Stimulated activated CD4-positive, alpha-beta T cell treated with anti-CD3 and anti-CD28 coated beads, Interleukin-4, amount 100 ng/mL, for 4 hours (primary cell): ENCODE results near the gene ZNF324B.
"Not testable (repeated sequence)": the region's sequence is repeated elsewhere in the genome, so short reads cannot be mapped to it uniquely, and the experiment has no call there.

Experiments
- DNase-seq, 2 experiments: peaks; one replicate each; pipeline ENCODE4 v3.0.0-alpha.2; 2020

ZNF324B gene

DNA sequence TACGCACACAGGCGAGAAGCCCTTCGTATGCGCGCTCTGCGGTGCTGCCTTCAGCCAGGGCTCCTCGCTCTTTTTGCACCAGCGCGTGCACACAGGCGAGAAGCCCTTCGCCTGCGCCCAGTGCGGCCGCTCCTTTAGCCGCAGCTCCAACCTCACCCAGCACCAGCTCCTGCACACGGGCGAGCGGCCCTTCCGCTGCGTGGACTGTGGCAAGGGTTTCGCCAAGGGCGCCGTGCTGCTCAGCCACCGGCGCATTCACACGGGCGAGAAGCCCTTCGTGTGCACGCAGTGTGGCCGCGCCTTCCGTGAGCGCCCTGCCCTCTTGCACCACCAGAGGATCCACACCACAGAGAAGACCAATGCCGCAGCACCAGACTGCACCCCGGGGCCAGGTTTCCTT, 4.7 kb downstream of the ZNF324B start:
- no peak for DNase-seq

DNA sequence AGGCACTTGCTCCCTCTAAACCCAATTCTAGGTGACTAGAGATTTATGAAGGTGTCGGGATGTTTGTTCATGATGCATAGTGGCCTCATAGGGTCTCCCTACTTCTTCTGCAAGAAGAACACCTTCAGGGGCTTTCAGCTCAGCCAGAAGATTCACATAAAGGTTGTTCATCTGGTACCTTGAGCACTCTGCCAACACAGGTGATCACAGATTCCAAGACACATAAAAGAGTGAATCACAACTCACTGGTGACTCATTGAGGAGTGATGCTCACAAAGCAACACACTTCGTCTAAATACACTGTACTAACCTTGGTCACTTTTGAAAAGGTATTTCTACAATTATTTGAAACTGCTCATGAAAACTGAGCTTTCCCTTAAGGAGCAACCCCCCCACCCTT, 8.6 kb downstream of the ZNF324B start:
- DNase-seq = no peak

DNA sequence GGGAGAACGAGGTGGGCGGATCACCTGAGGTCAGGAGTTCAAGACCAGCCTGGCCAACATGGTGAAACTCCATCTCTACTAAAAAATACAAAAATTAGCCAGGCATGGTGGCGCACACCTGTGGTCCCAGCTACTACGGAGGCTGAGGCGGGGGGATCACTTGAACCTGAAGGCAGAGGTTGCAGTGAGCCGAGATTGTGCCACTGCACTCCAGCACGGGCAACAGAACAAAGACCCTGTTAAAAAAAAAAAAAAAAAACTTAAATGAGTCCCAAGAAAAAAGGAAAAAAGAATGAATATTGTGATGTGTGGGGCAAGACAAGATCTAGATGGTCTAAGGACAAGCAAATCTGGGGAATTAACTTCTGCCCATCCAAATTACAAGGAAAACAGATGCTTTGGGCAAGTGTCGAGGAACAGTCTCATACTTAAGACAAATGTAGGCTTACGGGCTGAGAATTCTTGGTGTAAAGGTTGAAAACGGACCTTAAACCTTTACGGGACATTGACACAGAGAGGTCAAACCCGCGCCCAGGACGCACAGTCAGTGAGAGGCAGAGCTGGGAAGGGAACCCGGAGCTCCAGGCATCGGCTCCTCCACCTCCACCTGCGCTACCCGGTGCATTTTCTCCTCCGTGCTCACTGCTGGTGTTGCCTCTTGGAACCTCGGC, 14.8 kb downstream of the ZNF324B start:
- no peak for DNase-seq

DNA sequence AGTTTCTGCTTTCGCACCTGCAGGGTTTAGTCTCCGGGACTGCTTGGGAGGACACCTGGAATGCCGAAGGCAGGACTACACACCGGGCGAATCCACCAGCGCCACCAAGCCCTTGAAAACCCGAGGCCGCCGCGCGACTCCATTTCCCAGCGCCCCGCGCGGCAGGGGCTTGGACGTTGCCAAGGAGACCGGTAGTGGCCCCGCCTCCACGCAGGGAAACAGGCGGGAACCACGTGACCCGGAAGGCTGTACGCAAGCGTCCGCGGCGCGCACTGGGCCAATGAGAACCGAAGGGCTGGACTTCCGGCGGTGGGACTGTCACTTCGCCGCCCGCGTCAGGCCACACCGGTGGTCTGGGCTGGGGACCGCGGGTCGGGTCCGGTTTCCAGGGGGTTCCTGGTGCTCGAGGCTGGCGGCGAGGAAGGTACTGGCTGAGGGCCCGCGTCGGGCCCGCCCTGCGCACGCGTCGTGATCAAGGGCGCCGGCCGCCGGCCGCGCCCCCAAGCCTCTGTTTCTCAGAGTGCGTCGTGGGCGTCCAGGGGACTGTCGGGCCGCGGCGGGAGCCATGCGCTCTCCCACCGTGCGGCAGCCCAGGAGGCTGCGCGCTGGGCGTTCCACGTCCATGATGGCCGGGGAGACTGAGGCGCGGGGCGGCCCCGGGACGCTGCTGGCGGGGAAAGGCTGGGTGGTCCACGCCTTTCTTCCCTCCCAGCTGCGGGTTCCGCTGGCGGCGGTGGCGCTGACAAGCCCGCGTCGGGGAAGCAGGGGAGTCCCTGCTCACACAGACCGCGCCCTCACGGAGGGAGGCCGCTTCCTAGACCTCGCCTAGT, 15.6 kb downstream of the ZNF324B start, which contains the start of gene ZNF324:
TSS of gene ZNF324 (plus strand) at position 321 of the 830 bp plus-strand sequence. CDS start 2,106 bp downstream, outside the sequence.
- DNase-seq = peak; percentile 96 to 97

DNA sequence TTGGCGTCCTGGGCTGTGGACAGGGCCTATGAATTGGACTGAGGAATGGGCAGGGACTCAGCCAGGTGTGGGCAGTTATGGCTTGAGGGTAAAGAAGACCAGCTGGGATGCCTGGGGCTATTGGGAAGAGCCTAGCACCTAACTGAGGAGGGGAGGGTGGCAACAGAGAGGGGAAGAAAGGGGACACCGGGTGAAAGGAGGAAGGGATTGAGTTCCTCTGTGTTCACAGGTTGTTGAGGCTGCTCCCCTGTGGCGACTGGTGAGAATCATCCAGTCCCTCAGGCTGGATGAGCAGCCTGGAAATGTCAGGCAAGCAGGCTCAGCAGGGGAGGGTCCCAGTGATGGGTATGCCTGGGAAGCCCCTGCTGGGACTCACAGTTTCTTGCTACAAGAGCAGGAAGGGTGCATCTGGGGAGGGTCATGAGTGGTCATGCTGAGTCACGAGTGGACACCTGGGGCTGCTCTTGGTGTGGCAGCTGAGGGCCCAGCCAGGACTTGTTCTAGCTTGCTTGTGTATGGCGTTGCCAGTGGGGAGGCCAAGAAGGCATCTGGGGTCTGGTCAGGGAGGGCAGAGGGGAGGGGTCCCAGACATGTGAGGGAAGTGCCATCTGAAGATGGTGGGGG, 16.9 kb downstream of the ZNF324B start:
- DNase-seq = no peak

DNA sequence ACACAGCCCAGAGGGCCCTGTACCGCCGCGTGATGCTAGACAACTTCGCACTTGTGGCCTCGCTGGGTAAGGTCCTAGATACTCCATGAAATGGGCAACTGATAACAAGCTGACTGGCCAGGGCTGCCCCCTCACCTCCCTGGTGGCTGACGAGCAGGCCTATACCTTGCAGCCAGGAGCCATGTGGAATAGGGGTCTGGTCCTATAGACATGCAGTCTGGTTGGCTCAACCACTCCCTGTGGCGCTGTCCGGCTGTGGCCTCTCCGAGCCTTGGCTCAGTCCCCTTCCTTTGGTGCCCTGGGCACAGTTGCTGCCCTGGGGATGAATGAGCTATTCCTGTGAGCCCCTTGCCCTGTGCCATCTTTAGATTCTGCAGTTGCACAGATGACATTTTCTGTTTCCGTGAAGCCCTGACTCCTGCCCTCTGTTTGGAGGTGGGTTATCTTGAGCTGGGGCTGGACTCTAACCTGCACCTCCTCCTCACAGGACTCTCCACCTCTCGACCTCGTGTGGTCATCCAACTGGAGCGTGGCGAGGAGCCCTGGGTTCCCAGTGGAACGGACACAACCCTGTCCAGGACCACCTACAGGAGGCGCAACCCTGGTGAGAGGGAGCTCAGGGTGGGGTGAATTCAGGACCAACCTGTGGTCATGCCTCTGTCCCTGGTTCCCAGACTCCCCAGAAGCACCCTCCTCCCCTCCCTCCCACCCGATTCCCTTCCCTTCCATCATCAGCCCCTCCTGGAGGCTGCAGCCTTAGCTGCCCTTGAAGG, 18.0 kb downstream of the ZNF324B start:
- DNase-seq = no peak

DNA sequence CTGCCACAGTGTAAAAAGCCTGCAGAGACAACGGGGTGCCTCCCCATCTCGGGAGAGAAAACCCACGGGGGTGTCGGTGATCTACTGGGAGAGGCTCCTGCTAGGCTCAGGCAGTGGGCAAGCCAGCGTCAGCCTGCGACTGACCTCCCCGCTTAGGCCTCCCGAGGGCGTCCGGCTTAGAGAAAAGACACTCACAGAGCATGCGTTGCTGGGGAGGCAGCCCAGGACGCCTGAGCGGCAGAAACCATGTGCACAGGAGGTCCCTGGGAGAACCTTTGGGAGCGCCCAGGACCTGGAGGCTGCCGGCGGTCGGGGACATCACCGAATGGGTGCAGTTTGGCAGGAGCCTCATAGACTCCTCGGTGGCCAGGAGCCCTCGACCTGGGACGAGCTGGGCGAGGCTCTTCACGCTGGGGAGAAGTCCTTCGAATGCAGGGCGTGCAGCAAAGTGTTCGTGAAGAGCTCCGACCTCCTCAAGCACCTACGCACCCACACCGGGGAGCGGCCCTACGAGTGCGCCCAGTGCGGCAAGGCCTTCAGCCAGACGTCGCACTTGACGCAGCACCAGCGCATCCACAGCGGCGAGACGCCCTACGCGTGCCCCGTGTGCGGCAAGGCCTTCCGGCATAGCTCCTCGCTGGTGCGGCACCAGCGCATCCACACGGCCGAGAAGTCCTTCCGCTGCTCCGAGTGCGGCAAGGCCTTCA, 19.6 kb downstream of the ZNF324B start:
- DNase-seq = not testable (repeated sequence)

DNA sequence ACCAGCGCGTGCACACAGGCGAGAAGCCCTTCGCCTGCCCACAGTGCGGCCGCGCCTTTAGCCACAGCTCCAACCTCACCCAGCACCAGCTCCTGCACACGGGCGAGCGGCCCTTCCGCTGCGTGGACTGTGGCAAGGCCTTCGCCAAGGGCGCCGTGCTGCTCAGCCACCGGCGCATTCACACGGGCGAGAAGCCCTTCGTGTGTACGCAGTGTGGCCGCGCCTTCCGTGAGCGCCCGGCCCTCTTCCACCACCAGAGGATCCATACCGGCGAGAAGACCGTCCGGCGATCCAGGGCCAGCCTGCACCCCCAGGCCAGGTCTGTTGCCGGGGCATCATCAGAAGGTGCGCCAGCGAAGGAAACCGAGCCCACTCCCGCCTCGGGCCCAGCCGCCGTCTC, 20.3 kb downstream of the ZNF324B start:
- DNase-seq = no peak

DNA sequence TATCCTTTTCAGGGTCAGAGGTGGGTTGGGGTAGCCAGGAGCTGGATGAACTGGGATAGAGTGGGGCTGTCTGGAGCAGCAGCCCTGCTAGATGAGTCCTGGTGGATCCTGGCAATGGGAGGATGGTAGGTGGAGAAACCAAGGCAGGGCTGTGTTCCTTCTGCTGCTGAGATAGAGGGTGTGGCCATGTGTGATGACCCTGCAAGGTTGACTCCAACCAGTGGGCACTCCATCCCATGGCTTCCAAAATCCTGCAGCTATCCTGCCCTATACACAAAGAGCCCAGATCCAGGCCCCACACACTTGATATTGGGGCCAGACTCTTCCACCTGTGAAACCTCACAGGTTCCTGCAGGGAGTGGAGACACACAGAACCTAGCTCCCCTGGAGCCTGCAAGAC, 22.4 kb downstream of the ZNF324B start:
- no peak for DNase-seq

DNA sequence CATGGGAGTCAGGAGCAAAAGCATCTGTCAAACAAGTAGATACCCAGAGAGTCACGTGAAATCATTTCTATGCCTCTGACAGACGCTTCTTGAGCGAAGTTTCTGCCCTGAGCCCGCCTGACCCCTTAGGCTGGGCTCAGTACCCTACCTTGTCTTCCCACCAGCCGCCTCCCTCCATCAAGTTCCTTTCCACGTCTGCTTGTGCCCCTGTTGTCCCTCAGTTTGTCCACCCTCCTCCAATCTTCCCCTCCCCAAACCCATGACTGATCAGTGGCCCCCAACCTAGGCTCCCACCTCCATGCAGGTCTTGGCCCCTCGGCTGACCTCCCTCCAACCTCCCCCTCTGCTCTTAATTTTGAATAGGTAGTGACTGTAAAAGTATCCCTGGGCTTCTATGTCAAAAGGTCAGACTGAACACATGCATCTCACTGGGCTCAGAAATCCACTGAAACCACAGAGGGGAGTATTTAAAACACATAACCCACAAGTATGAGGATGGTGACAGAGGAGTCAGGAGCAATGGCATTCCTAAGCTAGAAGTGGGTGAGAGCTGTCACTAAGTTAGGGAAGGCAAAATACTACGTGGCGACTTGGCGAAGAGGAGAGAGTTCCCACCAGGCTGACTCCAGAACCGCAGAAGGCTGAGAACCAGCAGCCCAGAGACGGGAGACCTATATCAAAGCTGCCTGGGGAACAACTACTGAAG, 23.0 kb downstream of the ZNF324B start:
- DNase-seq = no peak

DNA sequence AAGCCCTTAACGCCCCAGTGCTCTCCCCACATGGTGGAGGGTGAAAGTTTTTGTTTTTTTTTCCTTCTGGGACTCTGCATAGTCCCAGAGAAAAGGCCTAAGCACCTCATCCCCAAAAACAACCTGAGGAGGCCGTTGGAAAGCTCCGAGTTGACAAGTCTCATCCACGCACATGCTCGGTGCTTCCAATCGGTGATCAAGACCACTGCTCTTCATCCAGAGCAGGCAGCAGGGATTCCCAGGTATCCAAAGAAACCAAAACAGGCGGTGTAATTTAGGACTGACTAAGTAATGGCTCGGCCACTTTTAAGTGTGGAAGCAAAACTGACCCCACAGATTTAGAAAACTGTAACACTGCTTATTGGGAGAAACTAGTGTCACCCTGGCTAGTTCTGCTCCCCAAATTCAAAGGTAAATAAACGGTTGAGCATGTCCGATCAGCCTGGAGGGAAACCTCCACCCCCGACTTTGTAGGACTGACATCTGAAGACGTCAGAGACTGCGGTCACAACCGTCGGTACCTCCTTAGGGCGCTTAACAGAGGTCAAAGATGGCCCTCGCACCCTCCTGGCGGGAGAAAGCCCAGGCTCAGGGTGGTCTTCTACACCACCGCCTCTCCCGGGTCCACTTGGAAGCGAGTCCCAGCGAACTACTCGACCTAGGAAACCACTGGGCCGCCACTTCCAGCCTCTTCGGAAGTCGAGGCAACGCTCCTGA, 23.7 kb downstream of the ZNF324B start:
- DNase-seq = no peak

DNA sequence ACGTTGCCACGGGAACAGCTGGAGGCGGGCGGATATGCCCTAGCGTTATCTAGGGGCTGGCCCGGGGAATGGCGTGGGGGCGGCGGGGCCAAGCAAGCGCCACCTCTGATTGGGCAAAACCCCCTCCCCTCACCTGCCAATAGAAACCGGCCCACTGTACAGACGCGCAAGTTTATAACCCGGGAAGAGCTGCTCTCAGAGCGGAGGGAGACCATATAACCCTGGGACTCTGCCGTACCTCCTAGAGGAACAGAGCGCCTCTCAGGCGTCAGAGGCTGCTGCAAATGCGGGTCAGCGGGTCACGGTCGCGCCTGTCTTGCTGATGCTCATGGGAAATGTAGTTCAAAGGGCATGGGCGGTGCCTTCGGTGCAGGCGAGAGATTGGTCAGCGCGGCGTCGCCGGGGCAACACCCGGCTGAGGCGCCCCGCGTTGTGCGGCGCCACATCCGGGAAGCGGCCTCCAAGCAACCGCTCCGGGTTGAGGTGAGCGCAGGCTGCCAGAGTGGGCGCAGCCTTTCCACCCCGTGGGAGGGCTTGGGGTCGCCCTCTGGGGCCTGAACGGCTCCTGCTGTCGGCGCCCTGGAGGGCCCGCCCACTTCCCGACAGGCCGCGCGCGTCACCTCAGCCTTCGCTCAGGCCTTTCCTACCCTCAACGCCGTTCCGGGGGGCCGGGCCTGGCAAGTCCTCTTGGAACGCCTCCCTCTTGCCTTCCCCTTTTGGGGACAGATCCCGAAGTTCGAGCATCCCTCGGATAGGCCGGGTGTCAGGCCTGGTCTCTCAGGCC, 24.5 kb downstream of the ZNF324B start, which contains the start of gene ZNF446:
TSS of gene ZNF446 (plus strand) at position 639 of the 784 bp plus-strand sequence. CDS start 867 bp downstream, outside the sequence.
- peak; percentile 88 to 96 for DNase-seq

DNA sequence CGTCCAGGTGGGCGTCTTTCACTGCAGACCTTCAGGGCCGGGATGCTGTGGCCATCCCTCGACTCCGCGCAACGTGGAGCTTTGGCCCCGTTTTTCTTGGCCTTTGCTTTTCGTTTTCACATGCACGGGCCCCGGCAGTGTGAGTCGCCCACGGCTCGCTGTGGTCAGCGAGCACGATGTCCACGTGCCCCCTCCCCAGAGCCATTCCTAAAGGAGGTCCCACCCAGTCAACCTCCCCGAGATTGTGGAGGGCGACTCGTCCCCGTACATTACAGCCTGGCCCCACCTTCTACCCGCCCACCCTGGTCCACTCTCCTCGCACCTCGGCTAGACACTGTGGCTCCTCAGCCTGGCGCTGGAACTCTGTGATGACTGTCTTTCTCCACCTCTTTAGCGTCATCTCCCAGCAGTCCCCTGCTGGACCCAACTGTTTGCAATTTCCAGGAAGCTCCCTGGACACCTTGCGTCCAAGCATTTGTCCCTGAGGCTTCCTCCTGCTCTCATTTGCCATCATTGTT, 25.1 kb downstream of the ZNF324B start:
- no peak for DNase-seq

DNA sequence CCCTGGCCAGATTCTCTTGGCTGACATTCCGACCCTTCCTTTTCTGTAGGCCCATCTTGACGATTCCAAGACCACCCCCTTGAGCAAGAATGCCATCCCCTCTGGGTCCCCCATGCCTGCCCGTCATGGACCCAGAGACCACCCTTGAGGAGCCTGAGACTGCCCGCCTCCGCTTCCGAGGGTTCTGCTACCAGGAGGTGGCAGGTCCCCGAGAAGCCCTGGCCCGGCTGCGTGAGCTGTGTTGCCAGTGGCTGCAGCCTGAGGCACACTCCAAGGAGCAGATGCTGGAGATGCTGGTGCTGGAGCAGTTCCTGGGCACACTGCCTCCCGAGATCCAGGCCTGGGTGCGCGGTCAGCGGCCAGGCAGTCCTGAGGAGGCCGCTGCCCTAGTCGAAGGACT, 25.7 kb downstream of the ZNF324B start:
- DNase-seq = no peak

DNA sequence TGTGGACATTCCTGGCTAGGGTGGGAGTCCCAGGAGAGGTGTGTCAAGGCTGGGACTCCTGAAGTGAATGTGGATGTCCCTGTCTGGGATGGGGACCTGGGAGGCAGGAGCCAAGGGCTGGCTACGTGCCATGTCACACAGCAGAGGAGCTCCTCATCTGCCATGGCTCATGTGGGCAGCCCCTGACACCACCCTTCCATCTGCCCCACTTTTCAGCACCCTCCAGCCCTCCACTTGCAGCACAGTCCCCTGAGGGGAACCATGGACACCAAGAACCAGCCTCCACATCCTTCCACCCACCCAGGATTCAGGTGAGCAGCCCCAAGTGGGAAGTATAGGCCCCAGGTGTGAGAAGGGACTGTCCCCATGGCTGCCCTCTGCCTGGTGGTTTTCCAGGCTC, 26.4 kb downstream of the ZNF324B start:
- DNase-seq = no peak

DNA sequence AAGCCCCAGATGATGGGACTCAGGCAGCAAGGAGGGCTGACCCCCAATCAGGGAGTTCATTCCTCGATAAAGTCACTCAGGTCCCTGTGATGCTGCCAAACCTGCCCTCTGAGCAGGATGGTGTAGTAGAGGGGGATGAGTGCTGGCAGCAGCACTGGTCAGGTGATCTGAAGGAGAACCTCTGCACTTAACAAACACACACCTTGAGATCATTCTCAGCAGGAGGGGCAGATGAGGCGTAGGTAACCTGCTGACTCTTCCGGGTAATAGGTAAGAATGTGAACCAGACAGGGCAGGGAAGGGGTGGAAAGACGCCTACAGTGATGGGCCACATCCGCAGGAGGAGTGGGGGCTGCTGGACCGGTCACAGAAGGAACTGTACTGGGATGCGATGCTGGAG, 27.9 kb downstream of the ZNF324B start:
- no peak for DNase-seq

DNA sequence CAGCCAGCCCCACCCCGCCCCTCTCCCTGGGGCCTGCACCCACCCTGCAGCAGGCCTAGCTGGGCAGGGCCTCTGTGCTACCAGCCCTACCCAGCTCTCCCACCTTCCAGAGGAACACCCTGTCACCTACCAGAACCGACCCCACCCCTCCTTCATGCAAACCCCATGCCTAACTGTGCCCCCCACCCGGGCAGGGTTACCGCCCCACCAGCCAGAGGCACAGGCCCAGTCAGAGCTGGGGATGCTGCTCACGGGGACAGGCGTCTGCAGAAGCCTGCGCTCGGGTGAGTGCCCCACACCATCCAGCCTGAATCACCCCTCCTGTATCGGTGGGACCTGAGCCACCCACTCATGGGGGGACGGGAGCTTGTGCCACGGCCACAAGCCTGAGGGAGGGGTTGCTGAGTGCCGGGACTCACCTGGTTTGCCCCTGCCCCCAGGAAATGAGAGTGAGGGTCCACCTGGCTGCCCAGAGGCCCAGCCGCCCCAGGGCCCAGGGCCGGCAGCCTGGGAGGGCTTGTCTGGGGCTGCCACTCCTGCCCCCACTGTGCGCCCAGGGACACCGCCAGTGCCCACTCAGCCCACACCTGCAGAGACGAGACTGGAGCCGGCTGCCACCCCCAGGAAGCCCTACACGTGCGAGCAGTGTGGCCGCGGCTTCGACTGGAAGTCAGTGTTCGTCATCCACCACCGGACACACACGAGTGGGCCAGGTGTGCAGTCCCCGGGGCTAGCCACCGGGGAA, 28.5 kb downstream of the ZNF324B start:
- no peak for DNase-seq

DNA sequence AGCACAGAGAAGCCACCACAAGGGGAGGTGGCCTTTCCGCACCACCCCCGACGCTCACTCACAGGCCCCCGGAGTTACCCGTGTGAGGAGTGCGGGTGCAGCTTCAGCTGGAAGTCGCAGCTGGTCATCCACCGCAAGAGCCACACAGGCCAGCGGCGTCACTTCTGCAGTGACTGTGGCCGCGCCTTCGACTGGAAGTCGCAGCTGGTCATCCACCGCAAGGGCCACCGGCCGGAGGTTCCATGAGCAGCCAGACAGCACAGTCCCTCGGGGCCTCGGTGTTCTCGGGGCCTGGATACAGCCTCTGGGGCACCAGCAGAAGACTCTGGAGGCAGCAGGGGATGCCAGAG, 29.0 kb downstream of the ZNF324B start:
- DNase-seq = no peak

DNA sequence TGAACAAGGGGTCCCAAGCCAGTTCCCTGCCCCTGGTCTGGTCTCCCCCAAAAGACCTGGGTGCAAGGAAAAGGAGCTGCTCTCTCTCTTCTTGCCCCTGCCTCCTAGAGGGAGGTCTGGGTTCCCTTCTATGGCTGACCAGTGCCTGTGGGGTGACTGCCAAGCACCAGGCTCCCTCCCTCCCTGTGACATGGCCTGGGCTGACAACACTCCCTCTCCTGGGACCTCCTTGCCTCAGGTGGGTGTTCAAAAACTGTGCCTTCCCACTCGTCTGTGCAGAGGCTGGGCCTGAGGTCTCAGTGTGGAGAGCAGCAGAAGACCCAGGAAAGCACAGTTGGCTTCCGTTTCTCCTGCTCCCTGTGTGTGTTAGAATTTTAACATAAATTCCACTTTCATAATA, 29.4 kb downstream of the ZNF324B start:
- no peak for DNase-seq
